Measurements from ENCODE around the gene CAPN5.
"Not testable (repeated sequence)": the region's sequence is repeated elsewhere in the genome, so short reads cannot be mapped to it uniquely, and the experiment has no call there.

CAPN5 gene

DNA sequence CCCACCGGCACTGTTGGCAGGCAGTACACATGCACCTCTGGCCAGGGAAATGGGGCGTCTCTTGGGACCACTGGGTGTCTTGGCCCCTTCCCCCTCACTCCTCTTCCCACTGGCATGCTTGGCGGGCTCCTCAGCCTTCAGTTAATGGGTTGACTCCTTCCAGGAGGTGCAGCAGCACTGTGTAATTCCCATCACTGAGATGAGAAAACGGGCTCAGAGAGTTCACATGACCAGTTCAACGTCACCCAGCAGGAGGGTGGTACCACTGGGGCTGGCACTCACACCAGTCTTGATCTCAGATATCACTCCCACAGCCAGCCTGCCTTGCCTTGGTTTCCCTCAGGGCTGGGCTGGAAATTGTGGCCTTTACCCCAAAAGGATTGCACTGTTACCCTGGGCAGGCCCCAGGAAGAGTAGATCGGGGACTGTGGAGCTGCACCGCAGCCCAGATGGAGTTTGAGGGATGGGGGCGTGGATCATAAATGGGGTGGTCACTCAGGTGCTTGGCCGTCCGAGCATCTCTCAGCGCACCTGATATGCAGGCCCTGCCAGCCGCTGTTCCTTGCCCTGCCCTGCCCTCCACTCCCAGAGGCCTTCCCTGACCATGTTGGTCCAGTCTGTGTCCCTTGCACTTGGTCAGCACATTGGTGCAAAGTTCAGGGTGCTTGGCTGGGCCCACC, 16.9 kb downstream of the CAPN5 start:
- DNase-seq (ENCODE audit: low spot score), result no peak

DNA sequence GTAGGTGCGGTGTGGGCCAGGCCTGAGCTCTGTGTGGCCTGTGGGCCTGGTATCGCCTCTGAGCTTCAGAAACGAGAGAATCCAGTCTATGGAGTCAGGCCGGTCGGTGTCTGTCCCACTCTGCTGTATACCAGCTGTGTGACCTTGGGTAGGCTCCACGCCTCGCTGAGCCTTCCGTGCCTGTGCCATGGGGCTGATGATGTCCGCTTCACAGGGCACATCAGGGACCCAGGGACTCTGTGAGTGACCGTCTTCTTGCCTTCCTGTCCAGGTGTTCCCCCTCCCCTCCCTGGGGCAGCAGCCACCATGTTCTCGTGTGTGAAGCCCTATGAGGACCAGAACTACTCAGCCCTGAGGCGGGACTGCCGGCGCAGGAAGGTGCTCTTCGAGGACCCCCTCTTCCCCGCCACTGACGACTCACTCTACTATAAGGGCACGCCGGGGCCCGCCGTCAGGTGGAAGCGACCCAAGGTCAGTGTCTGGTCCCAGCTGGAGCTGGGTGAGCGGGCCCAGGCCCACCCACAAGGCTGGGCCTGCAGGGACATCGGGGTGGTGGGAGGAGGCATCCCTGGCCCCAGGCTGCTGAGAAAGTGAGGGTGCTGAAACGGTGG, 17.9 kb downstream of the CAPN5 start:
- DNase-seq (ENCODE audit: low spot score), result no peak

DNA sequence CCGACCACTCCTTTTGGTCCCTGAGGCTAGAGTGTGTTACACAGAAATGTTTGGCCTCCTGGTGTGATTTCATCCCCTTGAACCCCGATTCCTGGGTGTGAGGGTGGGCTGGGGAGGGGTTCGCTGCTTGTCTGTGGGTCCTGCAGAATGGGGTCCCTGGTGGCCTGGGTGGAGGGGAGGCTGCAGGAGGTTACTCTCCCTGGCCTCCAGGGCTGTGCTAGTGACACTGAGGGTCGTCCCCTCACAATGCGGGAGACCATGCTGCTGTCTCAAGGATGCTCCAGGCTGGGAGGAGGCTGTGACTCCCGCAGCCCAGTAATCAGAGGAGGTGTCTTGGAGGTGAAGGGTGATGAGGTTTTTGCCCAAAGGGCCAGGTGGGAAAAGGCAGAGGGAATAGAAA, 18.9 kb downstream of the CAPN5 start:
- no peak for DNase-seq (ENCODE audit: low spot score)

DNA sequence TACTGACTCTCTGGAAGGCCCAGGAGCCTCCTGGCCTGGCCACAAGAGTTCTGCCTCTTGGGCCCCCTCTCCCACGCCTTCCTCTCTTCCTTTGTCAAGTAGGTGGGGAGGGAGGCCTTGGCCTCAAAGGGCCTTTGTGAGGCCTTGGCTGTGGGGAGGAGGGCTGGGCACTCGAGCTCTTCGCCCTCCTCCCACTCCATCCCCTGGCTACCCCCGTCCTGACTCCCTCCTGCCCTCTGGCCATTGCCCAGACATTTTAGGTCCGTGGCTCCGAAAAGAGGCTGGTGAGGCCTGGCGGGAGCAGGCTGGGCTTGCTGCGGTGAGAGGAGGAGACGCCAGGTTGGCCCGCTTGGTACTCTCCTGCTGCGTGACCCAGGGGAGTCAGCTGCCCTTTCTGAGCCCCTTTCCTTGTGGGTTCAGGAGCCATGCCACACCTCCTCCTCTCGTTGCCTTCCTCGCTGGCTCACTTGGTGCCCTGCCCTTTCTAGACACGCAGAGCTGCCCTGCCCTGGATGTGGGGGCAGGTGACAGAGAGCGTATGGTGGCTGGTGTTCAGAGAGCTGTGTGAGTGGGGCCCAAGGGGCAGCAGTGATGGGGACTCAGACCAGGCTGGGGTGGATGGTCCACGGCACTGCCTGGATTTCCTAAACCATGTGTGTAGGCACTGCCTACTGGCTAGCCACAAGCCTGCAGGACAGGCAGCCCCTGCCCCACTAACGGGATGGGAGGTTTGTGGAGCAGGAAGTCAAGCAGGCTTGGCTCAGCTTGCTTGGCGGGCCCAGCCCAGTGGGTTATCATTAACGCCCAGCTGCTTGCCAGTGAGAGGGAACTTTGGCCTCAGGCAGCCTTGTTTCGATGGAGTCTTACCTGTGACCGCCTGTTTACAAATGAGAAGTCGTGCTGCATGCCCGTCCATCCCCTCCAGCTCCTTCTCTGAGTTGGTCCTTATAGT, 20.0 kb downstream of the CAPN5 start:
- DNase-seq (ENCODE audit: low spot score), result no peak

DNA sequence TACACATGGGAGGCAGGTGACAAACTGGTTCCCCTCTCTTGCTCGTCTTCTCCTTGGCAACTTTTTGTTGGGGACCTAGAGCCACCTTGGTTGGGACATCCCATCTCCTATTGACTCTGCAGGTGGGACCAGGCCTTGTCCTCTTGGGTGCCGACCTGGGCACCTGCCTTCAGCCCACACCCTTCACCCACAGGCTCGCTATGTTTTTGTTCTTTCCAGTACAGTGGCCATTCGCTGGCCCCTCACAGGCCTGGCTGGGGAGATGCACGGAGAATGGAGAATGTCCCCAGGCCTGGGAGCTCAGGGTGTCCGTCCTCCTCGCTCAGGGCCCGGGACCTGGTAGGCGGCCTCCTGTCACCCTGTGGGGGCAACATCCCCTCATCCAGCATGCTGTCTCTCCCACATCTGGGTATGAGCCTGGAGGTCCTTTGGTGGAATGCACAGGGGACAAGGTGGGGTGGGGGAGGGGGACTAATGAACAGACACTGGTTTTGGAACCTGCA, 21.0 kb downstream of the CAPN5 start:
- DNase-seq (ENCODE audit: low spot score), result no peak

DNA sequence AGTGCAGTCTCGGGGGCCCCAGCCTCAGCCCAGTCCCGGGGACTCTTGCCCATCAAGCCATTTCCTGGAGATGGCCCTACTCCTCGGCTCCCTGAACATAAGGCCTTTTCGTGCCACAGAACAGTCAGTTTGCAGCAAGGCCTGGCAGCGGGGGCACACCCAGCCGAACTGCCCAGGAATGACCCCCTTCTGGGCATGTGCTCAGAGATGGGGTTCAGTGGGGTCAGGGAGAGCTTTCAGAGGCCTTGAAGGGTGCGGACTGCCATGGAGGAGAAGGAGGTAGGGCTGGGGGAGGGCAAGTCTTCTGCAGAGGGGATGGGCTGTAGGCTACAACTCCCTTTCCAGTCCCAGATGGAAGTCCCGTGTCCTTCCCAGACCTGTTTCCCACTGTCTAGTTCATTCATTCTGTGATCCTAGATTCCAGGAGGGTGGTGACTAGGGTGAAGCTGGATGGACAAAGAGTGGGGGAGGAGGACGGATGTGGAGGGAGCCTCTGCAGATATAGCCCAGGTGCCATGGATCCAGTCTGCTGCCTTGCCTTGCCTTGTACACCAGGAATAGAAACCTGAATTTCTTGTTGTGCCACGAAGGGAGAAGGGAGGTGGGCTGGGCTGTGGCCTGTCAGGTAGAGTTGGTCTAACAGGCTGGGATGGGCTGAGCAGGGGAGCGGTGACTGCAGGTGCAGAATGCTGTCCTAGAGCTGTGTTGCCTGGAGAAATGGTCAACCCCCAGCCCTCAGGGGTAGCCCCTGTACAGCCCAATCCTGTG, 21.6 kb downstream of the CAPN5 start:
- no peak for DNase-seq (ENCODE audit: low spot score)

DNA sequence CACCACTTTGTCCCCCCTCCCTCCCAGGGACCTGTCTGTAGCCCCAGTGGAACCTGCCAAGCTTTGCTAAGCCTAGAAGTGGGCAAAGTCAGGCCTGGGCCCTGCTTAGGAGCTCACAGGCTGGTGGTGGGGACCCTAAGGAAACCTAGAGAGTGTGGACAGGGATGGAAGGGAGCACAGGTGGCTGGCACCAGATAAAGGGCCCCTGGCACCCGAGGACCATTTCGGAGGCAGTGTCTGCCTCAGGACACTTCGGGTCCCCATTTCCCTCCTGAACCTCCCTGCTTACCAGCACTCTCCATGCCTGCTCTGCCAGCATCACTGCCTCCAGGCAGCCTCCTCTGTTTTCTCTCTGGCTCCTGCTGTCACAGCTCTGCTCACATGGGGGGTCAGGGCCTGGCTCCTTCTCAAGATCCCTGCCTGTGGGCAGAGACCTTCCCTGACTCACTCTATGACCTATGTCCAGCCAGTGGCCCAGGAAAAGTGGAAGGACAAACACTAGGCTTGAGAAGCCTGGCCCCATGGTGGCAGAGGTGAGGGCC, 22.3 kb downstream of the CAPN5 start:
- DNase-seq (ENCODE audit: low spot score), result no peak

DNA sequence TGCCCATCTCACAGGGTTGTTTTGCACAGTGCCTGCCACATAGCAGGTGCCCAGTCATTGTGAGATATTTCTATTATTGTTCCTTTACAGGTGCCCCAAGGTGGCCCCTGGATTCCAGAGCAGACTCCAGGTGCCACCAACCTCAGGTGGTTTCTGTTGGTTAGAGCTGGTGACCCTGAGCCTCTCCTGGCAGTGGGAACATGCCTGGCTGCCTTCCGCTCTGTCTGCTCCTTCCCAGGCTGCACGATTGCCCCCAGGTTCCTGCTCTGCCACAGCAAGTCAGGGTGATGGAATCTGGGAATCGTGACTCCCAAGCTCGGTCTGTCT, 23.2 kb downstream of the CAPN5 start:
- no peak for DNase-seq (ENCODE audit: low spot score)

DNA sequence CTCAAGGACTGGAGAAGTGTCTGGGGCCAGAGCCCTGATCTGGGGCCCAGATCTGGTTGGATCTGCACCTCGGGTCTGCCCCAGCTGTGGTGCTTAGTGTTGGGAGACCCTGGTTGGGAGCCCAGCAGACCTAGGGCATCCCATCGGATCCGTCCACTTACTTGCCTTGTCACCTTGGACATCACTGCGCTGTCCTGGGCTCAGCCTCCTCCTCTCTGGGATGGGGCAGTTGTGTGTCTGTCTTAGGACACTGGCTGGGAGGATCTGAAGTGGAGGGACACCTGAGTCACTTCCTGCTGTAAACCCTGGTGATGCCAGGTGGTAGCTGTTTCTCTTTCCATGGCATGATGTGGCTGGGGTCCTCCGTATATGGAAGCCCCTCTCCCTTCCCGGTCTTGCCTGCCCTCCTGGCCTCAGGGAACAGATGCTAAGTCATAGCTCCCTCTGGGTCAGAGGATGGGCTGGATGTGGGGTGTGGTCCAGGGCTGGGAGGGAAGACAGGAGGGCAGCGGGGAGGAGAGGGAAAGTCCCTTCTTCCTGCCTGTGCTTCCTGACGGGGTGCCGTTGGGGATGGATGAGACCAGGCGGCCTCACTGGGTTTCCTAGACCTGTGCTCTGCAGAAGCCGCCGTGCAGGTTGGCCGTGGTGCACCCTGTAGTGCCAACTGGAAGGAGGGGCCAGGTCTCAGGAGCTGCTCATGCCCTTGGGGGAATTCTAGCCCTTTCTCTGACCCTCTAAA, 23.8 kb downstream of the CAPN5 start:
- DNase-seq (ENCODE audit: low spot score), result no peak

DNA sequence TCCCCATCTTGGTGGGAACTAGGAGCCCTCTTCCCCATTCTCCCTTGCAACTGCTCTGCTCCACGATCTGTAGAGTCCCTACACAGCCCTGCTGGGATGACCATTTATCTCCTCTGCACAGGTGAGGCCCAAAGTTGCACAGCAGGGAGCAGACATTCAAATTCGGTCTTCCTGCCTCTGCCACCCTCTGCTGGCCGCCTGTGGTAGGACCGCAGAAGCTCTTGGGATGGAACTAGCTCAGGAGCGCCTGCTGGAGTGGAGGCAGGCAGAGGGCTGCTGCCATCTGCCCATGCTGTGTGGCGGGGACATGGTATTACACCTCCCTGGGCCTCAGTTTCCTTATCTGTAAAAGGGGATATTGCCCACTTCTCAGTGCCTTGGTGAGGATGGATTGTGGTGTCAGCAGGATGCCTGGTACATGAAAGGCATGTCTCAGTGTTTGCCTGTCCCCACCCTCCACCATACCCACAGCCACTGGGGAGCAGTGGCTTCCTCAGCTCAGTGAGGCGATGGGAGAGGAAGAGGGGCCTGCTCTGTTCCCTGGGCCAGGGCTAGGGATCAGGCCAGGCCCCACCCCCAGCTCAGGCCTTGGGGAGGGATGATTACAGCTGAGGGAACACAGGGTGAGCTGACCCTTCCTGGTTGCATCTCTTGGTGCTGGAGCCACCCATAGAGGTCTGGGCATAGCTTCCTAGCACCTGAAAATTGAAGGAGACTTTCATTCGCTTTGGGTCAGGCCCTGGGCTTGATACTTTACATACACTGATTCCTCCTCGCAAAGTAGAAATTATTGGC, 24.6 kb downstream of the CAPN5 start:
- DNase-seq (ENCODE audit: low spot score), result peak; percentile 92

DNA sequence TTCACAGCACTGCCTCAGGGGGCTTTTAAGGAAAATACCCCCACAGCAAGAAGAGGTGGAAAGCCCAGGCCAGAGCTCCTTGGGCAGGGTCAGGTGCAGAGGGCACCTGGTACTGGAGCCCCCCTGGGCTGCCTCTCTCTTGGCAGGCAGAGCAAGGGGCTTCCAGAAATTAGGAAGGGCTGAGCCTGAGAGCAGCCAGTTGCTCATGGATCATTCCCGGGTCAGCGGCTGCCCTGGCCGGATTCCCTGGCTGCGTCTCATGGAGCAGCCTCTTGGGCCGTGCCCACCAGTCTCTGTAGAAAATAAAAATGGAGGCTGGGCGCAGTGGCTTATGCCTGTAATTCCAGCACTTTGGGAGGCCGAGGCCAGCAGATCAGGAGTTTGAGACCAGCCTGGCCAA, 25.6 kb downstream of the CAPN5 start:
- DNase-seq (ENCODE audit: low spot score), result no peak

DNA sequence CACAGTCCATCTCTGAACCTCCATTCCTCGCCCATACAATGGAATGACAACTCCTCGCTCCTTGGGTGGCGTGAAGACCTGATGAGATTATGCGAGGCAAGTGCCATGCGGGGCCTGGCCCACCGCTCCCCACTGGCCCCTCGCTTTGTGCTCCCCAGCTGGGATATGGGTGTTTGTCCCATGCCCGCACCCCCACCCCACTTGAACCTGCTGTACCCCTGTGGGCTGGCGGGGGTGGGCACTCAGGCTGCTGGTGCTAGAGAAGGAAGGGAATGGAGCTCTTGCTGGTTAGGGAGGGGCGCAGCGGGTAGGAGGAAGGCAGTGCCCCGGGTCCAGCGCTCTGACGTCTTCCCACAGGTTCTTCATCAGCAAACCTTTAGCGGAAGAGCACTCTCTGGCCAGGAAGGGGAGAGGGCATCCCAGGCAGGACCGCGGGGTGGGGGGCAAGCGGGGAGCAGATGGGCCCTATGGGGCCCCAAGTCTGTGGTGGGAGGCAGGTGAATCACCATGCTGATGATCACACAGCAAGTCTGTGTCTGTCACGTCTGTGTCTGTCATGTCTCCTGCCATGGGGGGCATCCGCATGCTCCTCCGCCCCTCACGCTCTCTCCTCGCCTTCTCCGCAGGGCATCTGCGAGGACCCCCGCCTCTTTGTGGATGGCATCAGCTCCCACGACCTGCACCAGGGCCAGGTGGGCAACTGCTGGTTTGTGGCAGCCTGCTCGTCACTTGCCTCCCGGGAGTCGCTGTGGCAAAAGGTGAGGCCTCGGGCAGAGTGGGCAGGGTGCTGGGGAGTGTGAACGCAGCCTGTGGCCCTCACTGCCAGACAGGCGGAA, 26.5 kb downstream of the CAPN5 start:
- no peak for DNase-seq (ENCODE audit: low spot score)

DNA sequence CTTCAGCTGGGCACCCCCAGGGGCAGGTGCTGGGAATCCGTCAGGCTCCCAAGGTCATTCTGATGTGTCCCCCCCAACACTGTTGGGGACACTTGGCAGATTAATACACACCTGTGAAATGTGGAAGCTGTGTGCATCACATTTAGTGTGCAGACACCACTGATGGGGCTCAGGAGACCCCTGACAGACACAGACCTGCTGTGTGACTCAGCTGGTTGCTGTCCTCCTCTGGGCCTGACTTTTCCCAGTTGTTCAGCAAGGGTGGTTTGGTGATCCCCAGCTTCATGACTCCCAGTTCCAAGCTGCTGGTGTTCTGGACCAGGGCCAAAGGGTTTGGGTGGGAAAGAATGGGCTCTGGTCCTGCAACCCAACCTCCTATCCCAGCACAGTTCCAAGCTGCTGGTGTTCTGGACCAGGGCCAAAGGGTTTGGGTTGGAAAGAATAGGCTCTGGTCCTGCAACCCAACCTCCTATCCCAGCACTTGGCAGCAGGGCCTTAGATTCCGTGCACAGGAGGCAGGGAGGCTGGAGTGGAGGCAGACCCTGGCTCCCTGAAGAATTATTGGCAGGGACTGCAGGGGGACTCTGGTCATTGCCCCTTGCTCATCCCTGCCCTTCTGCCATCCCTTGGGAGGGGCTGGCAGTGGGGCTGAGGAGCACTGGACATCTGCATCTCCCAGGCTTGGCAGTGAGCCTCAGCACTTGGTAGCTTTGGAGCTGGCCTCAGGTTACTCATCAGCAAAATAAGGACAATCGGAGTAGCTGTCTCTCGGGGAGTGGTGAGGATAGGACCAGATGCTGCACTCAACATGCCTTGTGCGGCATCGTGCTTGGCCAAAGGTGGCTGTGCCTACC, 27.4 kb downstream of the CAPN5 start:
- no peak for DNase-seq (ENCODE audit: low spot score)

DNA sequence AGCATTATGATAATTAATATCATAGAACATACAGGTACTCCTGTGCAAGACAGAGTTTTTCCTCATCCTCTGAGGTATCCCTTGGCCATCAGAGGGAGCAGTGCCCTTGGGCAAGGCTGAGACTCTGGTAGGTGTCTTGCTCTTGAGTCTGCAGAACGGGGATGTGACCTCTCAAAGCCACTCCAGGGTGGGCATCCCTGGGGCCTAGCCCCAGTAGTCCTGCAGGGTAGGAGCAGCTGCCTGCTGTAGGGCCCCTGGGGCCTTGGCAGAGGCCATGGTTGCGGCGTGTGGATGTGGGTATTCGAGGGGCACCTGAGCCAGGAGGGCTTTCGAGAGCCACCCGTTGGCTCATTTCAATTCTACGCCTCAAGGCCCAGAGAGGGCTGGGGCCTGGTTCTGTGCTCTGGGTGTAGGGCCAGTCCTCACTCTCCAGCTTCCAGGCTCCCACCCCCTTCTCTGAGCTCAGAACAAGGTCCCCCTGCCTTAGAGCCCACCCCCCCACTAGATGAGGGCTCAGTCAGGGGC, 28.1 kb downstream of the CAPN5 start:
- no peak for DNase-seq (ENCODE audit: low spot score)

DNA sequence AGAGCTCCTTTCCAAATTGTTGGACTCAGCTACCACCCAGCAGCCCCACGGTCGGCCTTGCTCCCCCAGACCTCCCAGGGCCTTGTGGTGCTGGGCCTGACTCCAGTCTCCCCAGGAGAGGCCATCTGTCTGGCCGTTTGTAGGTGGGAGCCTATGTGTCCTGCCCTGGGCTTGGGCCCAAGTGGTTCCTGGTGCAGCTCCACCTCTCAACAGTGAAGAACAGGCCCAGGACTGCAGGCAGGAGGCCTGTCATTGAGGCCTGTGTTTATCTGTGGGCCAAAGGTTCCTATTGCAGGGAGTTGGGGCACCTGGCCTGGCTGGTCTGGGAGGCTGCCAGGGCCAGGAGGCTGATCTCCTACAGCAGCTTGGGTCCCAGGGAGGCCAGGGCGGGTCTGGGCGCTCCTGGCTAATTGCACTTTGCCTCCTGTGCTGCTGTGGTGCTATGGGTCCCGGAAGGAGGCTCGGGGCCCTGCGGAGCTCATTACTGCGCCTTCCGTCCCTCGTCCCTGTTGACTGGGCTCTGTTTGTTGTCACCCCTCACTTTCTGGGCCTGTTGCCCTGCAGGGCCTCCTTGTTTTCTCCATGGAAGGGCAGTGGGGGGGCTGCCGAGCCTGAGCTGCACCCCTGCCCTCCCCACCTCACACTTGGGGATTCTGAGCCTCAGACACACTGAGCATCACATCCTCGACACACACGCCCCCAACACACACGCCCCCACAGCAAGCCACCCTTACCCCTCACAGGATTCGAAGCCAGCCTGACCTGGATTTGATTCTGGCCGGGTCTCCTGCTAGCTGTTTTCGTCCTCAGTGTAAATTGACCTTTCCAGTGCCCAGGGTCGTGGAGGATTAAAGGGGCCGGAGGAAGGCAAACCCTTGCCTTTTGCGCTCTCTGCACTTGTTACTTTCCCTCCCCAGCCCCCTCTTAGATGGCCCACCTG, 29.1 kb downstream of the CAPN5 start:
- no peak for DNase-seq (ENCODE audit: low spot score)

DNA sequence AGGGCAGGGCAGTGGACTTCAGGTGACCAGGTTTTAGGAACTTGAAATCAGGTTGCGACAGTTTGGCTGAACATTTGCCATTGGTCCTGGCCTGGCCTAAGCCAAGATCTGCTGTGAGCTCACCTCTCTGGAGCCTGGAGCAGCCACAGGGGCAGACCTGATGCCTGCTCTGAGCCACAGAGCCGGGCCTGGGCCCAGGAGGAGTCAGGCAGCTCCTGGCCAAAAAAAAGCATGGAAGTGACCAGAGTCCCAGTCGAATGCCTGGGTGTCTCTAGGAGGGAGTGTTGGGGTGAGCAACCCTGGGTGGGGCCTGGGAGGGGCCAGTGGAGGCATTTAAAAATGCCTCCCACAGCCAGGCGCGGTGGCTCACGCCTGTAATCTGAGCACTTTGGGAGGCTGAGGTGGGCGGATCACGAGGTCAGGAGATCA, 29.8 kb downstream of the CAPN5 start:
- no peak for DNase-seq (ENCODE audit: low spot score)

DNA sequence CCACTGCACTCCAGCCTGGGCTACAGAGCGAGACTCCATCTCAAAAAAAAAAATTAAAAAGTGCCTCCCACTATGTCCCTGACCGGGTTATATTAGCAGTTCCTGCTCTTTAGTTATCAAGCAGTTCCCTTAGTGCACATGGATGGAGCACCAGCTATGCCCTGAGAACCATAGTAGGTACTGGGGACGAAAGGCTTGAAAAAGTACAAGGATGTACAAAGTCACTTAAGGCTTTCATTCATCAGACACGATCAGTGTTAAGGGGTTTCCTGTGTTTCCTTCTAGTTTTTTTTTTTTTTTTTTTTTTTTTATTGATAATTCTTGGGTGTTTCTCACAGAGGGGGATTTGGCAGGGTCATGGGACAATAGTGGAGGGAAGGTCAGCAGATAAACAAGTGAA, 30.4 kb downstream of the CAPN5 start:
- DNase-seq (ENCODE audit: low spot score), result not testable (repeated sequence)
